Measurements from ENCODE around the gene MTHFD1L.

GRCh38 chr6:151141685-151142084 lies 276.2 kb downstream of the MTHFD1L start:
- TF ChIP-seq CTCF (conservative IDR thresholded peaks at IDR 0.05 in 1 of 2, IDR thresholded peaks at IDR 0.05 in 1 of 2; ENCODE audit: low read depth in 1 of 2, low read length in 2 of 2), result no peak
- no peak for TF ChIP-seq EZH2 (IDR thresholded peaks at IDR 0.05; ENCODE audit: low read length, missing control alignments)

Measured in fibroblast of lung (primary cell).